Liver (tissue), 9 donors: ENCODE measurements around the gene PRTFDC1. TPM values are rescaled to one million over a fixed set of nuclear protein-coding genes. Genes with fewer than 3 reads are reported as not detected.

Experiments
- DNase-seq: peaks from one replicate; pipeline ENCODE4 v3.0.0-alpha.2; 2017; ENCODE audit warnings: low spot score
- H3K27ac ChIP-seq, 2 donors: one replicate each; pipeline ENCODE4 v1.7.0; 2013; ENCODE audit warnings: inconsistent platforms in 2 of 2, low read length in 2 of 2, control low read depth in 1 of 2, low read depth in 1 of 2, mild to moderate bottlenecking in 1 of 2
- H3K27me3 ChIP-seq, 4 donors: one replicate each; pipeline versions ENCODE4 v1.6.1 to v1.7.0; 2013; ENCODE audit warnings: low read length in 3 of 4, inconsistent platforms in 1 of 4, mild to moderate bottlenecking in 1 of 4, moderate library complexity in 1 of 4; ENCODE audit not compliant: control insufficient read depth in 4 of 4, insufficient read depth in 4 of 4
- H3K36me3 ChIP-seq, 4 donors: one replicate each; pipeline versions ENCODE4 v1.6.1 to v1.7.0; 2013; ENCODE audit warnings: low read length in 3 of 4, mild to moderate bottlenecking in 3 of 4, low read depth in 1 of 4, moderate library complexity in 1 of 4; ENCODE audit not compliant: control insufficient read depth in 4 of 4, insufficient read depth in 3 of 4
- H3K4me1 ChIP-seq, 4 donors: one replicate each; pipeline versions ENCODE4 v1.6.1 to v1.7.0; 2013; ENCODE audit warnings: low read length in 3 of 4, mild to moderate bottlenecking in 3 of 4, moderate library complexity in 1 of 4; ENCODE audit not compliant: control insufficient read depth in 4 of 4, insufficient read depth in 4 of 4
- H3K4me3 ChIP-seq, 3 donors: one replicate each; pipeline versions ENCODE4 v1.6.1 to v1.7.0; 2013; ENCODE audit warnings: low read length in 3 of 3, control low read depth in 1 of 3, low read depth in 1 of 3, mild to moderate bottlenecking in 1 of 3
- H3K9ac ChIP-seq, 2 donors: one replicate each; pipeline ENCODE4 v1.7.0; 2013; ENCODE audit warnings: low read length in 2 of 2, mild to moderate bottlenecking in 2 of 2, moderate library complexity in 2 of 2, control low read depth in 1 of 2, low read depth in 1 of 2
- H3K9me3 ChIP-seq, 4 donors: one replicate each; pipeline versions ENCODE4 v1.6.1 to v1.7.0; 2013; ENCODE audit warnings: low read length in 3 of 4; ENCODE audit not compliant: control insufficient read depth in 4 of 4
- ATF3 ChIP-seq: IDR thresholded peaks from 2 replicates; pipeline ENCODE4 v1.6.1; 2016; ENCODE audit warnings: antibody characterized with exemption
- CTCF ChIP-seq: fragments of 150-350 bp; IDR thresholded peaks from 2 replicates; pipeline ENCODE4 v1.5.1; 2017; ENCODE audit warnings: improper control_type of control experiment, low read depth, low read length; ENCODE audit not compliant: missing input control
- EGR1 ChIP-seq, 2 donors: IDR thresholded peaks; 2 replicates each; pipeline ENCODE4 v1.6.1; 2016 to 2018; ENCODE audit warnings: antibody characterized with exemption in 2 of 2, low read depth in 2 of 2
- FOXA1 ChIP-seq: IDR thresholded peaks from 2 replicates; pipeline ENCODE4 v1.6.1; 2016; ENCODE audit warnings: antibody characterized with exemption
- FOXA2 ChIP-seq: IDR thresholded peaks from 2 replicates; pipeline ENCODE4 v1.6.1; 2016; ENCODE audit warnings: antibody characterized with exemption
- GABPA ChIP-seq, 2 donors: IDR thresholded peaks in 1 of 2; conservative IDR thresholded peaks in 1 of 2; 2 replicates each; pipeline ENCODE4 v1.6.1; 2016; ENCODE audit warnings: antibody characterized with exemption in 2 of 2, mild to moderate bottlenecking in 1 of 2, moderate library complexity in 1 of 2
- HNF4A ChIP-seq, 2 donors: conservative IDR thresholded peaks; 2 replicates each; pipeline ENCODE4 v1.6.1; 2016; ENCODE audit warnings: antibody characterized with exemption in 2 of 2, mild to moderate bottlenecking in 2 of 2
- HNF4G ChIP-seq: IDR thresholded peaks from 2 replicates; pipeline ENCODE4 v1.6.1; 2016; ENCODE audit warnings: antibody characterized with exemption
- JUND ChIP-seq, 2 donors: IDR thresholded peaks; 2 replicates each; pipeline ENCODE4 v1.6.1; 2016; ENCODE audit warnings: antibody characterized with exemption in 2 of 2
- MAX ChIP-seq: IDR thresholded peaks from 2 replicates; pipeline ENCODE4 v1.6.1; 2016; ENCODE audit warnings: antibody characterized with exemption
- NR2F2 ChIP-seq: IDR thresholded peaks from 2 replicates; pipeline ENCODE4 v1.6.1; 2016; ENCODE audit warnings: antibody characterized with exemption
- RAD21 ChIP-seq, 2 donors: IDR thresholded peaks; 2 replicates each; pipeline ENCODE4 v1.6.1; 2016; ENCODE audit warnings: antibody characterized with exemption in 2 of 2, mild to moderate bottlenecking in 2 of 2
- REST ChIP-seq: IDR thresholded peaks from 2 replicates; pipeline ENCODE4 v1.6.1; 2016; ENCODE audit warnings: antibody characterized with exemption, mild to moderate bottlenecking
- RXRA ChIP-seq, 2 donors: IDR thresholded peaks; 2 replicates each; pipeline ENCODE4 v1.6.1; 2017 to 2018; ENCODE audit warnings: antibody characterized with exemption in 2 of 2, mild to moderate bottlenecking in 1 of 2
- SP1 ChIP-seq: IDR thresholded peaks from 2 replicates; pipeline ENCODE4 v1.6.1; 2018; ENCODE audit warnings: antibody characterized with exemption, mild to moderate bottlenecking
- TAF1 ChIP-seq: conservative IDR thresholded peaks from 2 replicates; pipeline ENCODE4 v1.6.1; 2016; ENCODE audit warnings: antibody characterized with exemption, mild to moderate bottlenecking
- YY1 ChIP-seq: IDR thresholded peaks from 2 replicates; pipeline ENCODE4 v1.6.1; 2016; ENCODE audit warnings: antibody characterized with exemption, mild to moderate bottlenecking
- ZBTB33 ChIP-seq: IDR thresholded peaks from 2 replicates; pipeline ENCODE4 v1.6.1; 2016; ENCODE audit warnings: antibody characterized with exemption
- WGBS: extraction: QIAGEN DNeasy Blood & Tissue Kit; methylation state at CpG from one replicate; pipeline ENCODE4 v1.1.7; 2013; 5-methylcytosine and 5-hydroxymethylcytosine counted together
- polyA plus RNA-seq, 2 donors: library from polyadenylated mRNA; stranded (reverse) in 1 of 2; unstranded in 1 of 2; fragments of 200-250 nt in 1 of 2; fragments of >200 nt in 1 of 2; fragmentation: Nextera tagmentation in 1 of 2; extraction: Ambion mirVana in 1 of 2; gene quantifications; one replicate each; pipeline versions ENCODE4 v1.2.1 to v1.2.3, GENCODE V29; 2013 to 2015
- total RNA-seq, 2 donors: library from RNA; depleted of rRNA; stranded (reverse); fragments of >200 nt; gene quantifications; one replicate each; pipeline ENCODE4 v1.2.3, GENCODE V29; 2014
- donor health status: healthy.
- donor health status: healthy.
- donor health status: healthy.
- donor health status: healthy.
- donor health status: healthy.

Gene PRTFDC1
- total and polyA plus RNA-seq, 4 donors: 0.93 to 3.1 (median 1.9) TPM

GRCh38 chr10:24883176-24883575 is 69.2 kb downstream of the PRTFDC1 start:
- H3K27me3 ChIP-seq: no peaks in the 10 kb centered on the region
- WGBS: 50% methylated on average over 2 of the region's 2 CpGs
- no peaks in the 10 kb centered on the region for H3K9me3 ChIP-seq
- H3K9ac ChIP-seq: no peak overlapping the region
- no peaks in the 10 kb centered on the region for H3K4me1 ChIP-seq
- no peak for DNase-seq
- TF ChIP-seq ZBTB33 (no peak), TAF1 (no peak), YY1 (no peak), FOXA1 (no peak), GABPA (IDR thresholded peaks at IDR 0.05 in 1 of 2, conservative IDR thresholded peaks at IDR 0.05 in 1 of 2) (no peak), NR2F2 (no peak), HNF4G (no peak), RAD21 (IDR thresholded peaks at IDR 0.05) (no peak), SP1 (no peak), RXRA (IDR thresholded peaks at IDR 0.05) (no peak), REST (no peak), CTCF (no peak), MAX (no peak), ATF3 (no peak), EGR1 (IDR thresholded peaks at IDR 0.05; ENCODE audit: low read depth in 2 of 2) (no peak), JUND (IDR thresholded peaks at IDR 0.05) (no peak), FOXA2 (no peak), HNF4A (conservative IDR thresholded peaks at IDR 0.05) (no peak)
- H3K27ac ChIP-seq: peak overlapping the region in 1 of 2 donors; percentile 20
- no peak overlapping the region for H3K4me3 ChIP-seq
- no peaks in the 10 kb centered on the region for H3K36me3 ChIP-seq
